HepG2 (cell line): ENCODE data around the gene ECM1. TPM values are rescaled to one million over a fixed set of nuclear protein-coding genes. Genes with fewer than 3 reads are reported as not detected.

Experiments used
- CREM ChIP-seq, 2 experiments: sonication (generic) in 1 of 2; formaldehyde crosslinking in 1 of 2; IDR thresholded peaks; 2 replicates each; pipeline versions ENCODE4 v1.4.0 to v1.6.1; 2016 to 2020; ENCODE audit warnings: antibody characterized with exemption in 1 of 2, mild to moderate bottlenecking in 1 of 2, missing genetic modification reagents in 1 of 2
- FOSL2 ChIP-seq: sonication (generic); formaldehyde crosslinking; IDR thresholded peaks from 2 replicates; pipeline ENCODE4 v1.4.0; 2020; ENCODE audit warnings: missing genetic modification reagents
- HNF4G ChIP-seq, 2 experiments: sonication (generic) in 1 of 2; formaldehyde crosslinking in 1 of 2; IDR thresholded peaks; 2 replicates each; pipeline versions ENCODE4 v1.4.0 to v1.6.1; 2011 to 2020; ENCODE audit warnings: borderline replicate concordance in 2 of 2, low read depth in 2 of 2, mild to moderate bottlenecking in 2 of 2, low read length in 1 of 2, missing genetic modification reagents in 1 of 2, moderate library complexity in 1 of 2
- LCORL ChIP-seq, 2 experiments: fragments of 450-650 bp in 1 of 2; sonication (generic) in 1 of 2; formaldehyde crosslinking in 1 of 2; IDR thresholded peaks; 2 replicates each; pipeline versions ENCODE4 v1.5.0 to v1.6.1; 2017 to 2020; ENCODE audit warnings: antibody characterized with exemption in 1 of 2, missing genetic modification reagents in 1 of 2
- RCOR2 ChIP-seq: IDR thresholded peaks from 2 replicates; pipeline ENCODE4 v1.6.1; 2016; ENCODE audit warnings: missing biosample characterization, missing genetic modification reagents
- RNF2 ChIP-seq: fragments of 450-650 bp; conservative IDR thresholded peaks from 2 replicates; pipeline ENCODE4 v1.6.1; 2016; ENCODE audit warnings: low read depth
- SP1 ChIP-seq, 2 experiments: fragments of 450-650 bp in 1 of 2; sonication (generic) in 1 of 2; formaldehyde crosslinking in 1 of 2; IDR thresholded peaks; 2 replicates each; pipeline versions ENCODE4 v1.4.0 to v1.6.1; 2016 to 2020; ENCODE audit warnings: missing genetic modification reagents in 1 of 2
- ZNF121 ChIP-seq: sonication (generic); formaldehyde crosslinking; IDR thresholded peaks from 2 replicates; pipeline ENCODE4 v1.5.0; 2020; ENCODE audit warnings: mild to moderate bottlenecking, missing genetic modification reagents
- ZNF44 ChIP-seq: sonication (generic); formaldehyde crosslinking; IDR thresholded peaks from 2 replicates; pipeline ENCODE4 v1.5.1; 2020; ENCODE audit warnings: mild to moderate bottlenecking, missing genetic modification reagents
- polyA plus RNA-seq, 8 experiments: library from polyadenylated mRNA; depleted of rRNA in 3 of 8; stranded (reverse) in 7 of 8; unstranded in 1 of 8; fragments of >200 nt; fragmentation: Illumina TruSeq in 4 of 8; extraction: Trizol in 4 of 8; gene quantifications; 2 replicates each; pipeline versions ENCODE4 v1.2.1 to v1.2.3, GENCODE V29; 2011 to 2016; ENCODE audit warnings: low read depth in 4 of 8, missing spikeins in 1 of 8, mixed read lengths in 1 of 8; ENCODE audit not compliant: insufficient read depth in 1 of 8
- total RNA-seq, 5 experiments: library from RNA; depleted of rRNA; stranded (reverse); fragments of >200 nt; fragmentation: Illumina TruSeq; extraction: Trizol; gene quantifications; 2 replicates each; pipeline ENCODE4 v1.2.3, GENCODE V29; 2016; ENCODE audit warnings: low read depth in 1 of 5
- TF ChIP-seq, protein P1 (sequence below): sonication (generic); formaldehyde crosslinking; IDR thresholded peaks from 2 replicates; pipeline ENCODE4 v1.4.0; 2020; ENCODE audit warnings: low read depth, mild to moderate bottlenecking, missing genetic modification reagents
- TF ChIP-seq, protein P2 (sequence below): sonication (generic); formaldehyde crosslinking; IDR thresholded peaks from 2 replicates; pipeline ENCODE4 v1.5.0; 2020; ENCODE audit warnings: missing genetic modification reagents
- TF ChIP-seq, protein P3 (sequence below), 2 experiments: sonication (generic) in 1 of 2; formaldehyde crosslinking in 1 of 2; IDR thresholded peaks; 2 replicates each; pipeline versions ENCODE4 v1.4.0 to v1.6.1; 2016 to 2020; ENCODE audit warnings: borderline replicate concordance in 1 of 2, low read depth in 1 of 2, mild to moderate bottlenecking in 1 of 2, missing genetic modification reagents in 1 of 2

ECM1 gene
- total and polyA plus RNA-seq, 2 of the 13 experiments (the other 11 are each of a cell fraction or from before 2014, with no cell fraction given) = 0.42 to 1.0 TPM

DNA sequence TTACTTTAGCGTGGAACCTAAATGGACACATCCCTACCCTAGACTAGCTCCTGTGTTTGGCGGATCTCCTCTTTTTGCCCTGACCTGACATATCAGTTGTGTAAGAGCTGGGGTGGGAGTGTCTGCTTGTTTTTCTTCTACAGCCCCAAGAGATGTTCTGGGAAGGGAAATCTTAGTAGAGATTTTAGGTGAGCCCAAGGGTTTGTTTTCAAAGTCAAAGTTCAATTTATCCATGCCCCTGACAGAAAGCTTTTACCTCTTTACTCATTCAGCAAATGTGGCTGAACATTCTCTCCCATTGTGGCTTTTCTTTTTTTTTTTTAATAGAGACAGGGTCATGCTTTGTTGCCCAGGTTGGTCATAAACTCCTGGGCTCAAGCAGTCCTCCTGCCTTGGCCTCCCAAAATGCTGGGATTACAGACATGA, 28.0 kb upstream of the ECM1 start (continued):
- TF ChIP-seq, protein P1, sequence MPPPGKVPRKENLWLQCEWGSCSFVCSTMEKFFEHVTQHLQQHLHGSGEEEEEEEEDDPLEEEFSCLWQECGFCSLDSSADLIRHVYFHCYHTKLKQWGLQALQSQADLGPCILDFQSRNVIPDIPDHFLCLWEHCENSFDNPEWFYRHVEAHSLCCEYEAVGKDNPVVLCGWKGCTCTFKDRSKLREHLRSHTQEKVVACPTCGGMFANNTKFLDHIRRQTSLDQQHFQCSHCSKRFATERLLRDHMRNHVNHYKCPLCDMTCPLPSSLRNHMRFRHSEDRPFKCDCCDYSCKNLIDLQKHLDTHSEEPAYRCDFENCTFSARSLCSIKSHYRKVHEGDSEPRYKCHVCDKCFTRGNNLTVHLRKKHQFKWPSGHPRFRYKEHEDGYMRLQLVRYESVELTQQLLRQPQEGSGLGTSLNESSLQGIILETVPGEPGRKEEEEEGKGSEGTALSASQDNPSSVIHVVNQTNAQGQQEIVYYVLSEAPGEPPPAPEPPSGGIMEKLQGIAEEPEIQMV (CRISPR knock-in tag) = no peak
- no peak for TF ChIP-seq RNF2
- TF ChIP-seq, protein P2, sequence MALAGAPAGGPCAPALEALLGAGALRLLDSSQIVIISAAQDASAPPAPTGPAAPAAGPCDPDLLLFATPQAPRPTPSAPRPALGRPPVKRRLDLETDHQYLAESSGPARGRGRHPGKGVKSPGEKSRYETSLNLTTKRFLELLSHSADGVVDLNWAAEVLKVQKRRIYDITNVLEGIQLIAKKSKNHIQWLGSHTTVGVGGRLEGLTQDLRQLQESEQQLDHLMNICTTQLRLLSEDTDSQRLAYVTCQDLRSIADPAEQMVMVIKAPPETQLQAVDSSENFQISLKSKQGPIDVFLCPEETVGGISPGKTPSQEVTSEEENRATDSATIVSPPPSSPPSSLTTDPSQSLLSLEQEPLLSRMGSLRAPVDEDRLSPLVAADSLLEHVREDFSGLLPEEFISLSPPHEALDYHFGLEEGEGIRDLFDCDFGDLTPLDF (CRISPR knock-in tag) = no peak
- no peak for TF ChIP-seq FOSL2 (CRISPR knock-in tag)
- TF ChIP-seq ZNF44 (CRISPR knock-in tag) = no peak
- peak; percentile 47; the same call in 1 of the 2 replicates for TF ChIP-seq LCORL (IDR thresholded peaks at IDR 0.05)
- peak; percentile 76 for TF ChIP-seq LCORL (CRISPR knock-in tag; IDR thresholded peaks at IDR 0.05)
- peak; percentile 79 for TF ChIP-seq ZNF121 (CRISPR knock-in tag)
- no peak for TF ChIP-seq SP1 (IDR thresholded peaks at IDR 0.05)
- TF ChIP-seq SP1 (CRISPR knock-in tag; IDR thresholded peaks at IDR 0.05) = no peak
- TF ChIP-seq HNF4G (IDR thresholded peaks at IDR 0.05; ENCODE audit: borderline replicate concordance, low read depth, low read length) = peak; percentile 65; the same call in 1 of the 2 replicates
- TF ChIP-seq HNF4G (CRISPR knock-in tag; IDR thresholded peaks at IDR 0.05; ENCODE audit: borderline replicate concordance, low read depth) = no peak
- TF ChIP-seq, protein P3, sequence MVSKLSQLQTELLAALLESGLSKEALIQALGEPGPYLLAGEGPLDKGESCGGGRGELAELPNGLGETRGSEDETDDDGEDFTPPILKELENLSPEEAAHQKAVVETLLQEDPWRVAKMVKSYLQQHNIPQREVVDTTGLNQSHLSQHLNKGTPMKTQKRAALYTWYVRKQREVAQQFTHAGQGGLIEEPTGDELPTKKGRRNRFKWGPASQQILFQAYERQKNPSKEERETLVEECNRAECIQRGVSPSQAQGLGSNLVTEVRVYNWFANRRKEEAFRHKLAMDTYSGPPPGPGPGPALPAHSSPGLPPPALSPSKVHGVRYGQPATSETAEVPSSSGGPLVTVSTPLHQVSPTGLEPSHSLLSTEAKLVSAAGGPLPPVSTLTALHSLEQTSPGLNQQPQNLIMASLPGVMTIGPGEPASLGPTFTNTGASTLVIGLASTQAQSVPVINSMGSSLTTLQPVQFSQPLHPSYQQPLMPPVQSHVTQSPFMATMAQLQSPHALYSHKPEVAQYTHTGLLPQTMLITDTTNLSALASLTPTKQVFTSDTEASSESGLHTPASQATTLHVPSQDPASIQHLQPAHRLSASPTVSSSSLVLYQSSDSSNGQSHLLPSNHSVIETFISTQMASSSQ (IDR thresholded peaks at IDR 0.05; ENCODE audit: low read depth) = no peak
- TF ChIP-seq, protein P3 (CRISPR knock-in tag; IDR thresholded peaks at IDR 0.05; ENCODE audit: borderline replicate concordance) = no peak
- TF ChIP-seq RCOR2 = 0 out of 2 replicates have a peak, but pooled peaks have one; percentile 42
- TF ChIP-seq CREM (IDR thresholded peaks at IDR 0.05) = peak; percentile 35; the same call in 1 of the 2 replicates
- TF ChIP-seq CREM (CRISPR knock-in tag; IDR thresholded peaks at IDR 0.05) = no peak
